GM19397 (cell line): Measurements from ENCODE around the gene SP8.

Experiments used
- ATAC-seq: cut with Tn5 transposase; IDR thresholded peaks from one replicate; pipeline ENCODE4 v1.9.1; 2021; ENCODE audit warnings: mild to moderate bottlenecking, moderate library complexity; ENCODE audit not compliant: unreplicated experiment

The SP8 gene

GRCh38 chr7:20795361-20795760 is 8.7 kb upstream of the SP8 start:
- no peak for ATAC-seq

- ATAC-seq = no peak
These were observed 8.0 kb upstream of the SP8 start for GRCh38 chr7:20794676-20795075.

DNA sequence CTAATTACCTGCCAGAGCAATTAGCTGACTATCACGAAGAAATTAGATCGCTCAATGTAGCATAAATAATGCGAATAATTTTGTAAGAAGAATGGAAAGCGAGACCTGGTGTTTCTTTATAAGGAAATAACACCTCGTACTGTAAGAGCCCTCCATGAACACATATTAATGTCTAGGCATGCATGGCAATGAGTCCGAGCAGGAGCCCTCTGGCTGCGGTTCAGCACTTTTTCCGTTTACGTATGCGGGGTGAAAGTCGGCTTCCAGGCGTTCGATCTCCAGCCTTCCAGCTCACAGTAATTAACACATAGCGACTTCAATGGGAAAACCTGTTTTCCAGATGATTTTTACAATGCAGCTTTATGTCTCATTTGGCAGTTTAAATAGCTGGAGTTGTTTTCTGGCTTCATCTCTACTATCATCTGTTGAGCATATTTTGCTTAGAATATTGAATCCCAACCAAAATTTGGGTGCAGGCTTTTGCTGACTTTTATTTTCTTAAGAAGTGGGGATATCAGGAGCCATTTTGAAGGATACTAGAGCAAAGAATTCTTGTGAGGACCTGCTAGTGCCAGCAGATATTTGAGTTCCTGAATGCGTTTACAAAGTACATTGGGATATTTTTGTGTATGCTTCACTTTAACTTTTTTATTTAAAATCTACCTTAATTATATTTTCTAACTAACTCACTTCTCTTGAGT is 7.2 kb upstream of the SP8 start:
- no peak for ATAC-seq

DNA sequence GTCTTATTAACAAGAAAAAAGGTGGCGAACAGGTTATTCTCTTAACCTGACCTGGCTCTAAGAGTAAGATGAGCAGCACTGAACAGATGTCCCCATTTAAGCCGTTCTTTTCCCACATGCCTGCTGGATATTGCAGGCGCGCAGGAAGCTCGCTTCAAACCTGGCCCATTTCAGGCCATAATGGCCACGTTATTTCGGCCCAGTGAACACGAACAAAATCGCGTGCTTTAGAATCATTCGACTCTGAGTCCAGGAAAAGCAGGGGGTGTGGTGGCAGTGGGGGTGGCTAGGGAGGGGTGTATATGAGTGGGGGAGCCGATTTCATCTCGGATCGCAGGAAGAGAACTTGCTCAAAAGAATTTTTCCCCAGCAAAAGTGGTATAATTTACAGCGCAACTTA is 6.6 kb upstream of the SP8 start:
- no peak for ATAC-seq

GRCh38 chr7:20791538-20792434 is 5.1 kb upstream of the SP8 start:
- ATAC-seq = no peak

GRCh38 chr7:20790375-20790774 is 3.7 kb upstream of the SP8 start:
- no peak for ATAC-seq

DNA sequence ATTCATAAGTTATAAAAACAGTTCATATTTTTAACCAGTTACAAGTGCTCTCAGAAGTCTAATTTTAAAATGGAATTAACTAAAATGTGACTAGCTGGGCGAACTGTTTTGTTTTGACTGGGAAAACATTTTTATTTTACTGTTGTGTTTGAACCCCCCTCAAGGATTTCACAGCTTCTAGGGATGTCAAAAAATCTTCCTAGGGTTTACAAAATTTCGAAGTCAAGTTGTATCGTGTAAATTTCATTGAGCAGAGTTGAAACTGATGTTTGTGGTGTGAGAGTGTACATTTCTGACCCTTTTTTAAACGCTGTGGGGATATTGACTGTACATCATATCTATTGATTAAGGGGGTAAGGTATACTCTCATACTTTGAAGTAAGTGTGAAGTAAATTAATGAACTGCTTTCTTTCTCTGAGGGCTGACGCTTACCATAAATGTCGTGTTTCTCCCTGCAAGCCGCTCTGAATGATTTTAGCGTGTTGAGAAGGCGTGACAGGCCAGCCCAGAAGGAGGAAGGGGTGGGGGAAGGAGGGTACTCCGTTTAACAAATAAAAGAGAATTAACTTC is 1.8 kb upstream of the SP8 start:
- no peak for ATAC-seq

- no peak for ATAC-seq
These were observed 1.2 kb upstream of the SP8 start for GRCh38 chr7:20787660-20788419.

- no peak for ATAC-seq
These were observed 286 bp downstream of the SP8 start for GRCh38 chr7:20786421-20786778.

DNA sequence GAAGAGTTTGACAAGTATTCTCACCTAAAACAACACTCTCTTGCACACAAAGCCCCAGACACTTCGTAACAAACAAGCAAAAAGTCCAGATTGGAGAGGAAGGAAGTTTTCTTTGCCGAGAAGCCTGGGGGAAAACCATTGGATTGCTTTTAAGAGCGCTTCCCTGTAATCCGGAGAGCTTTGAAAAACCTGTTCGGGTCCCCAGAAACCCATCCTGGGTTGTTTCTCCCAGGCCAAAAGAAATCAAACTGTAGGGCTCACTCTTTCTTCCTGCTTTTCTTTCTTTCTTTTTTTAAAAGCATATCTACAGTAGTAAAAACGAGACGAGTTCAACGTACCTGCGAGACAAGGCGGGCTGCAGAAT is 655 bp downstream of the SP8 start:
- no peak for ATAC-seq

- no peak for ATAC-seq
These were observed 1.3 kb downstream of the SP8 start for GRCh38 chr7:20785157-20786048.

GRCh38 chr7:20784388-20785156 is 2.1 kb downstream of the SP8 start:
- no peak for ATAC-seq

- peak; percentile 39 for ATAC-seq
These were observed 2.8 kb downstream of the SP8 start for GRCh38 chr7:20783700-20784387.

- no peak for ATAC-seq
These were observed 3.5 kb downstream of the SP8 start for GRCh38 chr7:20783125-20783699.

DNA sequence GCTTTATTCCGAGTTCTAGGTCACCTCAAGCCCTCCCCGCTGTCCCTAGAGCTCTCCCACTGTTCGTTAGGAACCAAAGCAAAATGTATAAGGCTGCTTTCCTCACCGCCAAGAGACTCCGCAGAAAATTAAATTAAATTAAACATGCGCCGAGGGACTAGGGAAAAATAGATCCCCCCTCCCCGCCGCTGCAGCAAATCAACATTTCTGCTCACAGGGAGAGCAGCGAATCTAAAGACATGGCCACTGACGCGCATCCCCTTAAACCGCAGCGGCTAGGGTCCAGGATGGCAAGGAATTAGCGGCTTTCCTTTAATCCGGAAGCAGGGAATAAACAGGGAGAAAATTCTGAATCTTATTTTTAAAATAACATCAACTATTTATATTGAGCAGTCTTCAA is 7.6 kb downstream of the SP8 start:
- ATAC-seq = no peak

- ATAC-seq = peak; percentile 95
These were observed 8.5 kb downstream of the SP8 start for GRCh38 chr7:20778063-20778721.

GRCh38 chr7:20777377-20778062 is 9.2 kb downstream of the SP8 start:
- peak; percentile 37 for ATAC-seq

GRCh38 chr7:20776942-20777341 is 9.7 kb downstream of the SP8 start:
- no peak for ATAC-seq
